ENCODE measurements around the gene UQCR10. TPM values are rescaled to one million over a fixed set of nuclear protein-coding genes. Genes with fewer than 3 reads are reported as not detected.
A peak's percentile ranks its signal among the peaks of the same experiment; 100 is the strongest.

The UQCR10 gene
- total RNA-seq, 1 donor from 2014 or later: 120 TPM

- peaks cover 4% of the 10 kb centered on the region for H3K4me1 Mint-ChIP-seq (ENCODE audit: low read depth)
- H3K36me3 Mint-ChIP-seq (ENCODE audit: insufficient read depth): peaks cover 27% of the 10 kb centered on the region
- no peak for DNase-seq (ENCODE audit: low spot score, unreplicated experiment)
- H3K9me3 Mint-ChIP-seq (ENCODE audit: low read depth): no peaks in the 10 kb centered on the region
- H3K4me3 Mint-ChIP-seq (ENCODE audit: low read depth): no peak overlapping the region
- no peak overlapping the region for H3K27ac Mint-ChIP-seq
- H3K27me3 Mint-ChIP-seq: no peaks in the 10 kb centered on the region
- no peak for TF ChIP-seq CTCF (IDR thresholded peaks at IDR 0.05; ENCODE audit: unreplicated experiment)
Measured at GRCh38 chr22:29806196-29806595, 39.0 kb downstream of the UQCR10 start.

- Mint-ChIP-seq H3K4me3 (ENCODE audit: low read depth) (no peak overlapping the region), H3K9me3 (ENCODE audit: low read depth) (no peaks in the 10 kb centered on the region), H3K4me1 (ENCODE audit: low read depth) (peaks cover 7% of the 10 kb centered on the region), H3K36me3 (ENCODE audit: insufficient read depth) (peaks cover 33% of the 10 kb centered on the region), H3K27ac (no peak overlapping the region), H3K27me3 (no peaks in the 10 kb centered on the region)
- no peak for TF ChIP-seq CTCF (IDR thresholded peaks at IDR 0.05; ENCODE audit: unreplicated experiment)
- DNase-seq (ENCODE audit: low spot score, unreplicated experiment): no peak
Measured at GRCh38 chr22:29810216-29810615, 43.0 kb downstream of the UQCR10 start.

GRCh38 chr22:29811377-29811776, 44.2 kb downstream of the UQCR10 start:
- H3K9me3 Mint-ChIP-seq (ENCODE audit: low read depth): no peaks in the 10 kb centered on the region
- peaks cover 7% of the 10 kb centered on the region for H3K4me1 Mint-ChIP-seq (ENCODE audit: low read depth)
- no peak overlapping the region for H3K4me3 Mint-ChIP-seq (ENCODE audit: low read depth)
- no peaks in the 10 kb centered on the region for H3K27me3 Mint-ChIP-seq
- H3K27ac Mint-ChIP-seq: no peak overlapping the region
- no peak for DNase-seq (ENCODE audit: low spot score, unreplicated experiment)
- TF ChIP-seq CTCF (IDR thresholded peaks at IDR 0.05; ENCODE audit: unreplicated experiment): no peak
- H3K36me3 Mint-ChIP-seq (ENCODE audit: insufficient read depth): peaks cover 24% of the 10 kb centered on the region

GRCh38 chr22:29813126-29813525, 46.0 kb downstream of the UQCR10 start:
- Mint-ChIP-seq H3K27ac (no peak overlapping the region), H3K27me3 (no peaks in the 10 kb centered on the region), H3K4me1 (ENCODE audit: low read depth) (peaks cover 7% of the 10 kb centered on the region), H3K36me3 (ENCODE audit: insufficient read depth) (peaks cover 20% of the 10 kb centered on the region), H3K4me3 (ENCODE audit: low read depth) (no peak overlapping the region), H3K9me3 (ENCODE audit: low read depth) (no peaks in the 10 kb centered on the region)
- DNase-seq (ENCODE audit: low spot score, unreplicated experiment): no peak
- no peak for TF ChIP-seq CTCF (IDR thresholded peaks at IDR 0.05; ENCODE audit: unreplicated experiment)

- Mint-ChIP-seq H3K9me3 (ENCODE audit: low read depth) (no peaks in the 10 kb centered on the region), H3K4me1 (ENCODE audit: low read depth) (peaks cover 7% of the 10 kb centered on the region), H3K36me3 (ENCODE audit: insufficient read depth) (peaks cover 19% of the 10 kb centered on the region), H3K27me3 (no peaks in the 10 kb centered on the region), H3K27ac (no peak overlapping the region), H3K4me3 (ENCODE audit: low read depth) (no peak overlapping the region)
- no peak for DNase-seq (ENCODE audit: low spot score, unreplicated experiment)
- peak; percentile 39 for TF ChIP-seq CTCF (IDR thresholded peaks at IDR 0.05; ENCODE audit: unreplicated experiment)
Measured at GRCh38 chr22:29813563-29813962, 46.4 kb downstream of the UQCR10 start.
